GM19397 (cell line): ENCODE measurements around the gene ZNF138.

Source experiments
- ATAC-seq: cut with Tn5 transposase; IDR thresholded peaks from one replicate; pipeline ENCODE4 v1.9.1; 2021; ENCODE audit warnings: mild to moderate bottlenecking, moderate library complexity; ENCODE audit not compliant: unreplicated experiment

Gene ZNF138

GRCh38 chr7:64874562-64875250 is 80.5 kb downstream of the ZNF138 start:
- no peak for ATAC-seq

- no peak for ATAC-seq
Observed at GRCh38 chr7:64875258-64875657, 81.0 kb downstream of the ZNF138 start.

GRCh38 chr7:64875658-64876406 is 81.6 kb downstream of the ZNF138 start:
- no peak for ATAC-seq

GRCh38 chr7:64876792-64877713 is 82.8 kb downstream of the ZNF138 start:
- ATAC-seq, result no peak

- no peak for ATAC-seq
Observed at GRCh38 chr7:64877714-64878610, 83.7 kb downstream of the ZNF138 start.

- no peak for ATAC-seq
Observed at GRCh38 chr7:64878684-64879083, 84.5 kb downstream of the ZNF138 start.

- ATAC-seq, result no peak
Observed at GRCh38 chr7:64879086-64879730, 85.0 kb downstream of the ZNF138 start.

GRCh38 chr7:64879800-64880199 is 85.6 kb downstream of the ZNF138 start:
- no peak for ATAC-seq

GRCh38 chr7:64880322-64881297 is 86.4 kb downstream of the ZNF138 start:
- ATAC-seq, result no peak

GRCh38 chr7:64881461-64882287 is 87.4 kb downstream of the ZNF138 start:
- no peak for ATAC-seq

- no peak for ATAC-seq
Observed at GRCh38 chr7:64882341-64883112, 88.3 kb downstream of the ZNF138 start.
